RPMI8226 (cell line): ENCODE measurements around the gene LRRN2.
A peak's percentile ranks its signal among the peaks of the same experiment; 100 is the strongest.

Experiments used
- DNase-seq: peaks from one replicate; pipeline ENCODE4 v3.0.0-alpha.2; 2015

LRRN2 gene

GRCh38 chr1:204711947-204712701, 26.6 kb upstream of the LRRN2 start:
- DNase-seq, result peak; percentile 63

- DNase-seq, result no peak
Measured at GRCh38 chr1:204711103-204711946, 25.8 kb upstream of the LRRN2 start.

DNA sequence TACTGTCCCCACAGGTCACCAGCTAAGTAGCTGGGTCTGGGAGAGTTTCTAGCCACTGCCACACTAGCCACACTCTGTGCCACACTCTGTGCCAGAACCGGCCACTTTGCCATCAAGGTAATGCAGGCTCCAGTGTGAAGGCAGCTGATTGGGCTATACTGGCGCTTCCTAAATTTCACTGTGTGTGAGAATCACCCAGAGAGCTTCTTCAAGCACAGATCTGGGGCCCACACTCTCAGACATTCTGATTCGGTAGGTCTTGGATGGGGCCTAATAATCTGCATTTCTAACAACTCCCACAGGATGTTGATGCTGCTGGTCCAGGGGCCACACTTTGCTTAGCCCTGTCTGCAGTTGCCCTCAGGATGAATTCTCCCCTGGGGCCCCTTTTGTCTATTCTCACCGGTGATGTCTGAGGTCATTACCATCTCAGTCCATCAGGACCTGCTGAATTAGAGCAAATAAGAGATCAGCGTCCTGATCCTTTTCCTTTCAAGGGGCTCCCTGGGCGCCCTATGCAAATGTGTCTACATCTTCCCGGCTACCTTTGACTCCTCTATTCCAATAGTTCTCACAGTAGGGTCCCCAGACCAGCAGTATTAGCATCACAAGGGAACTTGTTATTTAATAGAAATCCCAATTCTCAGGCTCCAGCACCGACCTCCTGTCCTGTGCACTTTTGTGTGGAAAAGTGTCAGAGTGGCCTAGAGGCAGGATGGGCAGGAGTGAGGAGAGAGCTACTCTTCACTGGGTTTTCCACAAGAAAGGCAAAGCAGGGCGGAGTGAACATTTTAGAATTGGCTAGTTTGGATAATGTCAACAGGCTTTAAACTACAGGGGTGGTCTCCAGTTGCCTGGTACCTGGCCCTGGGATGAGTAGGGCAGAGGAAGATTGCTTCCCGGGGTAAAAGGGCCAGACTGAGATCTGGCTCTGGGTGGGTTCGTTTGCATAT, 24.7 kb upstream of the LRRN2 start:
- DNase-seq, result no peak

DNA sequence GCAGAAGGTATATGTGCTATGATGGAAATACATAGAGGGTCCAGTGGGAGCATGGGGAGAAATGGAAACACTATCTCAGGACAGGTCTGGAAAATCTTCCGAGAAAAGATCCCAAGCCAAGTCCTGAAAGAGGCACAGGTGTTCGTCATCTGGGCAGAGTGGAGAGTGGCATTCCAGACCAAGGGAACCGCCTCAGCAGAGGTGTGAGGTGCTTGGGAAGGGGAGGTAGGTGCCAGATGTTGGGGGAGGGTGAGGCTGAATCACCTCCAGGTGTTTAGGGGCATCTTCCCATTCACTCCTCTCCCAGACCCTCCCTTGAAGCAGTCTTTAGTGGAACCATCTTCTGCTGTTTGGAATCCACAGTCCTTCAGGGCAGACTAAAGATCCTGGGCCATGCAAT, 23.5 kb upstream of the LRRN2 start:
- no peak for DNase-seq

GRCh38 chr1:204706838-204707509, 21.4 kb upstream of the LRRN2 start:
- DNase-seq, result no peak

DNA sequence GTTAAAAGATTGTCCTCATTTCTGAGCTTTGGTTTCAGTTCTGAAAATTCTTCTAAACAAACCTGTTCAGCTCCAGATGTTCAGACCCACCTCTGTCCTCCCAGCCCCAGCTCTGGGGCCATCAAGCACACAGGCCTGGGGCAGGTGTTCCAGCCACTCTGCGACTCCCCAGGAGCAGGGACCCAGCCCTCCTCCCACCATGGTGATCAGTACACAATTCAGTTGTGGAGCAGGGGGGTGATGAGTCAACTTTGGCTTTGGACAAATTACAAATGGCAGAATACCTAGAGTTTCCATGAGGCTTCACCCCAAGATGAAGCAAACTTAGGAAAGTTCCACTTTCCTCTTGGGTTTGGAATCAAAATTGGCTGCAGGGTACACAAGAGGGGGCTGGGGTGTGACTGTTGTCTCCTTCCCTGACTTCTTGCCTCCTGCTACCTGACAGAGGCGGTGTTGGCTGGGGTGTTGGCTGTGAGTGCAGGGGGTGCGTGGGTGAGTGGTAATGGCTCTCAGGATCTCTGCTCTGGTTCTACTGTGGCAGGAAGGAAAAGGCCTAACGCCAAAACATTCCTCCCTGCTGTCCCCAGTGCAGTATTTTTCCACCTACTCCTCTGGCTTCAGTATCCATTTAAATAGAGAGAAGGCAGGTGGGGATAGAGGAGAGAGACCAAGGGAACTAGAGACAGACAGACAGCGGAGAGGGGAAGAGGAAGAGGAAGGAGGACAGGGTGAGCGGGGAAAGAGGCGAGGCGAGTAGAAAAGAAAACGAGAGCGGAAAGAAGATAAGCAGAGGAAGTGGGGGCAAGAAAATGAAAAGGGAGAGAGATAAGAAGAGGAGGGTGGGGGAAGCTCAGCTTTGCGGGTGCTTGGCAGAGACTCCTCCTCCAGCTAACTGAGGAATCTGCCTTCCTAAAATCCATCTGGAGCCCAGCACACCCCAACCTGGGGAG, 20.6 kb upstream of the LRRN2 start:
- DNase-seq, result peak; percentile 47

DNA sequence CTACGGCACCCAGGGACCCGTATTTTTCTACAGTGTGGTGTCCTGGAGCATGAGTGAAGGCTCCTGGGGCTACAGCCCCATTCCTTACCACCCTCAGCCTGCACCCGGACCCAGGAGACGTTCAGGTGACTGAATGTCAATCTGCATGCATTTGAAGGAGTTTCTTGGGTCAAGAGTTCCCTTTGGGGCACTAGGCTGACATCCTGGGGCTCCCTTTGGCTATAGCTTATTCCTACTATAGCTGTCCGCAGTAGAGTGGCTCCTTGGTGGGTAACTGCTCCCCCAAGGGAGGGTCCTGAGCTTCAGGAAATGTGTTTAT, 19.9 kb upstream of the LRRN2 start:
- DNase-seq, result no peak

GRCh38 chr1:204704794-204705492, 19.4 kb upstream of the LRRN2 start:
- no peak for DNase-seq

DNA sequence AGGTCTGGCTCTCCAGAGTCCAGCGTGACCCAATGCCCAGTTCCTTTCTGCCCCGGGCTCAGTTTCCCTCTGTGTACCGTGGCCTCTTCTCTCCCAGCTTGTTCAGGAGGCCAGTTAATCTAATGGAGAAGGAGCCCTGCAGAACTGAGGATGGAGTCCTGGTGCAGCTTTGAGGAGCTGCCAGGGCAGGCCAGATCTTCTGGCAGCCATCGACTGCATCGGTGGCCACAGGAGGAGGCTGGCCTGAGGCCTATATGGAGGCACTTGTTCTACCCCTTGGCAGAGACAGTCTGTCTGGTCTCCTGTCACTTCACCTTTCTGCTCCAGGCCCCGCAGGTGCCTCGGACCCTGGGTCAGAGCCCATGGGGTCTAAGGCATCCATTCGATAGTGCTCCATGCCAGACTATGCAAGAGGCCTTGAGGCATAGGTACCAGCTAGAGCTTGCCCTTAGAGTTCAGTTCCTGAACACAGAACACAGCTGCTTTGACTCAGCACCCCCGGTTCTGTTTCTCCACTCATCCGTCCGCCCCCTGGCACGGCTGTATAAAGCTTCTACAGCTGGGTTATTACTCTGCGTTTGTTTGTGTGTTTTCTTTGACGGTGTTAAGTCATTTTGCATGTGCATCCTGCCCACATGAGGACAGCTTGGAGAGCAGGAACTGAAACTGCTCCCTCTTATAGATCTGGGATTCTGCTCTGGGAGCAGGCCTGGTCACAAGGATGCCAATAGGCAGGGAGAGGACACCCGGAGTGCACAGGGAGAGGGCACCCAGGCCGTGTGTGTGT, 18.5 kb upstream of the LRRN2 start:
- no peak for DNase-seq

DNA sequence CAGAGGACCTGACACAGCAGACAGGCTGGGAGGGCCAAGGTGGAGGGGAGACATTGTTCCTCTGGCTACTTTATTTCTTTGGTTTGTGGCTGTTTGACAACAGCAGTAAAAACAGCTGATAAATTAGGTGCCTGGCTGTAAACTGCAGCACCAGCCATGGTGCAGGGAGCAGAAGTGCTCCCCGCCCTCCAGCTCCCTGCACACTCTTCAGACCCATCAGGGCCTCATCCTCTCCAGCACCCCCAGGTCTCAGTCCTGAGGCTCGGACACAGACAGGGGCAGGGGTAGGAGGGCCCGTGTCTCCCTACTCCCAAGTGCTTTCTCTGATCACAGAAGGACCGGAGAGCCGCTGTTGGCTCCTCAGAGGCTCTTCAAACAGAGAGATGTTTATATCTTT, 17.7 kb upstream of the LRRN2 start:
- no peak for DNase-seq

GRCh38 chr1:204702552-204703267, 17.2 kb upstream of the LRRN2 start:
- DNase-seq, result no peak

GRCh38 chr1:204701229-204701628, 15.7 kb upstream of the LRRN2 start:
- DNase-seq, result no peak

DNA sequence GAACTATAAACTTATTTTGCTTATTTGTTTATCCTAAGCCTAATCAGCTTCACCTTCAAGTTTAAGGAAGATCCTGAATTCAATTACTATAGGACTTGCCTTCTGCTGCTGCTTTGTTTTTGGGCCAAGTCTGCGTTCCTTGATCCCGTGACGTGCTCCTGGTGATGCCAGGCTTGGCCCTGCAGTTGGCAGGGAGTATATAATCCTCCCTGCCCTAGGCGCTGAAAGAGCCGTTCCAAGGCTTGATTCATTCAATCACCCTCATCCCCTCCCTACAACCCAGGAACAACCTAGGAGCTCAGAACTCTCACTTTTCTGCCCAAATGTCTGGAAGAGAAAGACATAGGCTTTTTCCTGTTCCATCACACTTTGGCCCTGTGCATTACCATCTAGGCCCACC, 12.4 kb upstream of the LRRN2 start:
- DNase-seq, result no peak

- no peak for DNase-seq
Measured at GRCh38 chr1:204696606-204697005, 11.1 kb upstream of the LRRN2 start.

DNA sequence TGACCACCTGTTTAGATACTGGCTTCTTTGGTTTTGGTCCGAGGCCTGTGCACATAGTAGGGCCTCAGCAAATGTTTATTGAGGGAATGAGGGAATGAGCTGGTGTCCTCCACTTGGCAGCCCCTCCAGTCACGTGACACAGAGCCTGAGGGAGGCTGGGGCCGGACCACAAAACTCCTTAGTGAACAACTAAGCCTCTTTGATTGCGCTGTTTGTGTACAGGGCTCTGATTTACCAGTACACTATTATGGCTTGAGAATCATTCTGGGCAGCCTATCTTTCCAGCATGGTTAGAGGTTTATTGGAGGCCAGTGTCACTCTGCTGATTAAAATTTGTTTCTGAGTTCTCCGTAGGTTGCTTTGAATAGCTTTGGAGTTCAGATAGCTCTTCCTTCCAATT, 10.2 kb upstream of the LRRN2 start:
- no peak for DNase-seq

DNA sequence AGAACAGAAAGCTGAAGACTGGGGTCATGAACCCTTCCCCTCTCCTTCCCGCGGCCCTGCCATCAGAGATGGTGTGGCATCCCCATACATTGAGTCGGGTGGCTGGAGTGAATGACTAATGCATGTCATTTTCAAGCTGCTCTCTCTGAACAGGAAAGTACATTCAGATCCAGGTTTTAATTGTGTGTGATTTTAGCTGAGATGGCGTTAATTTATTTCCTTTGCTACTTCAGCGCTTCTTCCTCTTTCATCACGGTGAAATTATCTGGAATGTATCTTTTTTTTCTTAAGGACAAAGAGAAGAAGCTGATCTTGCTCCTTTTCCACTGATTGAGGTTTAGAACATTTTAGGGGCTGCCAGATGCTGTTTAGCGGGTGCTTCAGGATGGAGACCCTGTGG, 8.6 kb upstream of the LRRN2 start:
- no peak for DNase-seq

DNA sequence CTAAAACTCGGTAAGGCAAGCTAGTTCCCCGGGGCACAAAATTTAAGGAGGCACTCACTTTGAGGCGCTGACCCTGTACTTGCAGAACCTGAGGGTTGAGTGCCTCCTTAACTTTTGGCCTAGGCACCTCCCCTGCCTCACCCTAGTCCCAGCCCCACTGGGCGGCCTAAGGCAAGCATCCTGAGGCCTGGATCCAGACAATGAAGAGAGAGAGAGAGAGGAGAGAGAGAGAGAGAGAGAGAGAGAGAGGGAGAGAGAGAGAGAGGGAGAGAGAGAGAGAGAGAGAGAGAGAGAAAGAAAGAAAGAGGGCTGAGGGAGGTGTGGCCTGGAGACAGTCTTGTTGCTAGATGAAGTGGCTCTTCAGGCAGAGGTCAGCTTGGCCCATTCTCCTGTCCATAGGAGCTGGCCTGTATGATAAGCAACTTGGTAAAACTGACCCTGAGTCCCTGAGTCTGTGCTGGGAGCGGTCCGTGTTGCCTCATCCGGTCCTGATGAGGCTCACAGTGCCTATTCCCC, 7.4 kb upstream of the LRRN2 start:
- no peak for DNase-seq

DNA sequence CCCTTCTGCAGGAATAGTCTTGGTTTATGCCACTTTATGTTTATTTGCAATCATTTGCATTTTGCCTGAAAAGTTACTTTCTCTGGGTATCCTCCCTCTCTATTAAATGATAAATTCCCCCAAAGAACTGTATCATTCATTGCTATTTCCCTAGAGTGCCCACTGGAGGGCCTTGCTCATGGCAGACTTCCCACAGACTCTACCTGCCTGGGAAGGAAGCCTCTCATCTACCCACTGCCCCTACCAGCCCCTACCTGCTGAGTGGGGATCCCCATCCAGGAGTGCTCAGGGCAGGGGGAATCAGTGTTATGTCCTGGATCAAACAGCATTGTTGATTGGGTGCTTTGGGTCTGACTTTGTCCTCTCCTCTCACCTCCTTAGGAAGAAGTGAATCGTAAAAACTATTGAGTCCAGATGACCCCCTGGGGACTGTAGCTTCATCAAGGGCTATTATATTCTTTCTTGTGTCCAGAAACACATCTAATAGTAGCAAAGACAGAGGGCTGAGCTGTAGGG, 6.8 kb upstream of the LRRN2 start:
- DNase-seq, result no peak

DNA sequence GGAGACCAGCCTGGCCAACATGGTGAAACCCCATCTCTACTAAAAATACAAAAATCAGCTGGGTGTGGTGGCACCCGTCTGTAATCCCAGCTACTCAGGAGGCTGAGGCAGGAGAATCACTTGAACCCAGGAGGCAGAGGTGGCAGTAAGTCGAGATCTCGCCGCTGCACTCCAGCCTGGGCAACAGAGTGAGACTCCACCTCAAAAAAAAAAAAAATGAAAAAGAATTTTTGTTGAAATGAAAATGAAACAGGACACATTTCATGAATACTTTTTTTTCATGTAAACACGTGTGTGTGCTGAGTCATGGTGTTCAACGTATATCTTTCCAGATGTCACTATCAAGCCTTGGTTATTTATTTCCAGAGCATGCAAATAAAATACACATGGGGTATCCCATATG, 5.8 kb upstream of the LRRN2 start:
- peak; percentile 63 for DNase-seq
